Upper lobe of right lung (tissue), 1 donor: ENCODE data around the gene NELL1. TPM values are rescaled to one million over a fixed set of nuclear protein-coding genes. Genes with fewer than 3 reads are reported as not detected.

ENCODE experiments used
- ATAC-seq: fragments of 200-7000 bp; cut with Tn5 transposase; one replicate; pipeline ENCODE4 v1.9.1; 2020; ENCODE audit warnings: mild to moderate bottlenecking, moderate library complexity
- DNase-seq: peaks from one replicate; pipeline ENCODE4 v3.0.0-alpha.2; 2020
- H3K27ac ChIP-seq: fragments of 200-600 bp; one replicate; pipeline ENCODE4 v1.8.0; 2022
- H3K27me3 ChIP-seq: fragments of 200-600 bp; one replicate; pipeline ENCODE4 v1.8.0; 2022; ENCODE audit warnings: mild to moderate bottlenecking
- H3K36me3 ChIP-seq: fragments of 200-600 bp; one replicate; pipeline ENCODE4 v1.8.0; 2022
- H3K4me1 ChIP-seq: fragments of 200-600 bp; one replicate; pipeline ENCODE4 v1.8.0; 2022
- H3K4me3 ChIP-seq: fragments of 200-600 bp; one replicate; pipeline ENCODE4 v1.8.0; 2022; ENCODE audit warnings: mild to moderate bottlenecking
- H3K9me3 ChIP-seq: fragments of 200-600 bp; one replicate; pipeline ENCODE4 v1.8.0; 2022
- intact Hi-C: fragments of 100-400 bp; cut with DNase I; formaldehyde crosslinking; loops from one replicate; pipeline ENCODE4 v1.11.0; 2022
- total RNA-seq: library from RNA; stranded (reverse); fragmentation: NEBNext Ultra II Directional; extraction: Animal tissue kit (Norgen Biotek cat#: 25700); gene quantifications from one replicate; pipeline ENCODE4 v1.2.1, GENCODE V29; 2021
- TF ChIP-seq, protein P1 (sequence below): fragments of 200-600 bp; IDR thresholded peaks from one replicate; pipeline ENCODE4 v1.8.0; 2022; ENCODE audit warnings: antibody characterized with exemption
- donor health status: DM: no; HTN: yes; CAD: no; lungs with severe emphysema.

Gene NELL1
- total RNA-seq, 1 donor from 2014 or later, result not detected

- no peak overlapping the region for H3K4me3 ChIP-seq
- ATAC-seq, result no peak
- TF ChIP-seq, protein P1, sequence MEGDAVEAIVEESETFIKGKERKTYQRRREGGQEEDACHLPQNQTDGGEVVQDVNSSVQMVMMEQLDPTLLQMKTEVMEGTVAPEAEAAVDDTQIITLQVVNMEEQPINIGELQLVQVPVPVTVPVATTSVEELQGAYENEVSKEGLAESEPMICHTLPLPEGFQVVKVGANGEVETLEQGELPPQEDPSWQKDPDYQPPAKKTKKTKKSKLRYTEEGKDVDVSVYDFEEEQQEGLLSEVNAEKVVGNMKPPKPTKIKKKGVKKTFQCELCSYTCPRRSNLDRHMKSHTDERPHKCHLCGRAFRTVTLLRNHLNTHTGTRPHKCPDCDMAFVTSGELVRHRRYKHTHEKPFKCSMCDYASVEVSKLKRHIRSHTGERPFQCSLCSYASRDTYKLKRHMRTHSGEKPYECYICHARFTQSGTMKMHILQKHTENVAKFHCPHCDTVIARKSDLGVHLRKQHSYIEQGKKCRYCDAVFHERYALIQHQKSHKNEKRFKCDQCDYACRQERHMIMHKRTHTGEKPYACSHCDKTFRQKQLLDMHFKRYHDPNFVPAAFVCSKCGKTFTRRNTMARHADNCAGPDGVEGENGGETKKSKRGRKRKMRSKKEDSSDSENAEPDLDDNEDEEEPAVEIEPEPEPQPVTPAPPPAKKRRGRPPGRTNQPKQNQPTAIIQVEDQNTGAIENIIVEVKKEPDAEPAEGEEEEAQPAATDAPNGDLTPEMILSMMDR, result no peak
Measured at GRCh38 chr11:21385669-21386440, 716.5 kb downstream of the NELL1 start.

GRCh38 chr11:21390430-21390829, 721.0 kb downstream of the NELL1 start:
- Histone ChIP-seq H3K4me3 (no peak overlapping the region), H3K36me3 (no peaks in the 10 kb centered on the region), H3K4me1 (no peaks in the 10 kb centered on the region), H3K9me3 (no peaks in the 10 kb centered on the region), H3K27ac (no peak overlapping the region), H3K27me3 (no peaks in the 10 kb centered on the region)
- DNase-seq, result no peak
- intact Hi-C loops, result no loop called here
- no peak for ATAC-seq
- TF ChIP-seq, protein P1, result no peak

More at GRCh38 chr11:21385669-21386440, 716.5 kb downstream of the NELL1 start:
- no peak for DNase-seq
- H3K36me3 ChIP-seq, result no peaks in the 10 kb centered on the region
- H3K4me1 ChIP-seq, result no peaks in the 10 kb centered on the region
- no peaks in the 10 kb centered on the region for H3K27me3 ChIP-seq
- H3K9me3 ChIP-seq, result no peaks in the 10 kb centered on the region
- no peak overlapping the region for H3K27ac ChIP-seq
- intact Hi-C loops, result no loop called here

DNA sequence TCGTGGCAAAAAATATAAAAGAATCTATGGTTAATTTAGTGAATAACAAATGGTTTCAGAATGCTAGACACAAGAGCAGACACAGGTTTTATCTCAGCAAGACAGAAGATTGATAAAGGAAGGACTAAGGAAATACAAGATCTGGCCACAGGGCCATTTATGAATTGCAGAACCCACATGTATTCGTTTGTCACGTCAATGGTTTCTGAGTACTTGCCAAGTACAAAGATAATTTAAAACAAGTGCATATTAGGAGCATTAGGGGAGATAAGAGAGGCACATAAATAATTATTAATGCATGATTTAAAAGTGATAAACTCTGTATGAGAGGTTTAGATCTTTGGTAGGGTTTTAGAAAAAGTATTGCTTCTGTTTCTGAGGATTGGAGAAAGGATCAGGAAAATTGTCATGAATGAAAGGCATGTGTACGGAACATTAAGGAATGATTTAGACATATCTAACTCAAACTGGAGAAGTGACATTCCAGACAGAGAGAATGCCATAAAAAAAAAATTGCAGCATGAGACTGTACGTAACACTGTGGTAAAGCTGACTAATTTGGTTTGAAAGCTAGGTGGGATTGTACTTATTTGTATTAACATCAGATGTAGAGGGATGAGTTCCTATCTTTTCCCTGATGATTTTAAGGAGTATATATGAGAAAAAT, 727.1 kb downstream of the NELL1 start:
- DNase-seq (no peak), ATAC-seq (no peak)
- H3K27ac ChIP-seq, result no peak overlapping the region
- H3K27me3 ChIP-seq, result no peaks in the 10 kb centered on the region
- no peaks in the 10 kb centered on the region for H3K36me3 ChIP-seq
- intact Hi-C loops, result no loop called here
- TF ChIP-seq, protein P1, result no peak
- H3K9me3 ChIP-seq, result no peaks in the 10 kb centered on the region
- no peaks in the 10 kb centered on the region for H3K4me1 ChIP-seq
- no peak overlapping the region for H3K4me3 ChIP-seq

- no peaks in the 10 kb centered on the region for H3K27me3 ChIP-seq
- no peaks in the 10 kb centered on the region for H3K4me1 ChIP-seq
- H3K36me3 ChIP-seq, result no peaks in the 10 kb centered on the region
- ATAC-seq (no peak), DNase-seq (no peak)
- intact Hi-C loops, result no loop called here
- H3K4me3 ChIP-seq, result no peak overlapping the region
- no peak overlapping the region for H3K27ac ChIP-seq
- TF ChIP-seq, protein P1, result no peak
- H3K9me3 ChIP-seq, result no peaks in the 10 kb centered on the region
Measured at GRCh38 chr11:21398195-21398594, 728.8 kb downstream of the NELL1 start.

GRCh38 chr11:21401496-21401895, 732.1 kb downstream of the NELL1 start:
- Histone ChIP-seq H3K36me3 (no peaks in the 10 kb centered on the region), H3K27ac (no peak overlapping the region), H3K27me3 (no peaks in the 10 kb centered on the region), H3K4me1 (no peaks in the 10 kb centered on the region), H3K9me3 (no peaks in the 10 kb centered on the region), H3K4me3 (no peak overlapping the region)
- ATAC-seq (no peak), DNase-seq (no peak)
- TF ChIP-seq, protein P1, result no peak
- intact Hi-C loops, result no loop called here
